Gastrocnemius medialis (tissue), 4 donors: ENCODE data around the gene NBEA. TPM values are rescaled to one million over a fixed set of nuclear protein-coding genes. Genes with fewer than 3 reads are reported as not detected.

Experiments used
- ATAC-seq, 2 donors: fragments of 150-250 bp; one replicate each; pipeline ENCODE4 v1.9.1; 2016
- DNase-seq, 2 donors: peaks; one replicate each; pipeline ENCODE4 v3.0.0-alpha.2; 2019
- H3K27ac ChIP-seq, 4 donors: fragments of 200-600 bp; sonication (generic); 1 replicate in 1 of 4; 2 replicates in 3 of 4; pipeline ENCODE4 v1.5.1; 2016 to 2018; ENCODE audit warnings: mild to moderate bottlenecking in 2 of 4, moderate library complexity in 1 of 4
- H3K27me3 ChIP-seq, 3 donors: fragments of 200-600 bp; sonication (generic) in 2 of 3; 1 replicate in 1 of 3; 2 replicates in 2 of 3; pipeline versions ENCODE4 v1.5.1 to v1.6.0; 2016 to 2019; ENCODE audit warnings: mild to moderate bottlenecking in 1 of 3, moderate library complexity in 1 of 3
- H3K36me3 ChIP-seq, 2 donors: fragments of 200-600 bp; sonication (generic) in 1 of 2; one replicate each; pipeline ENCODE4 v1.5.1; 2017 to 2018
- H3K4me1 ChIP-seq, 2 donors: fragments of 200-600 bp; sonication (generic) in 1 of 2; one replicate each; pipeline ENCODE4 v1.5.1; 2016 to 2017; ENCODE audit warnings: mild to moderate bottlenecking in 2 of 2
- H3K4me3 ChIP-seq, 4 donors: fragments of 200-600 bp; sonication (generic) in 3 of 4; 1 replicate in 1 of 4; 2 replicates in 3 of 4; pipeline ENCODE4 v1.5.1; 2016 to 2019; ENCODE audit warnings: mild to moderate bottlenecking in 2 of 4
- H3K9me3 ChIP-seq, 3 donors: fragments of 200-600 bp; sonication (generic) in 2 of 3; 1 replicate in 1 of 3; 2 replicates in 2 of 3; pipeline ENCODE4 v1.5.1; 2016 to 2019
- POLR2A ChIP-seq, 2 donors: fragments of 450-650 bp; IDR thresholded peaks; one replicate each; pipeline ENCODE4 v1.6.1; 2017; ENCODE audit warnings: antibody characterized with exemption in 2 of 2, mild to moderate bottlenecking in 2 of 2, moderate library complexity in 2 of 2
- in situ Hi-C, 4 donors: fragments of 200-750 bp; cut with MboI; loops; one replicate each; pipeline versions ENCODE4 v1.15.0 to v1.8.0; 2017; ENCODE audit warnings: low sequenced_read_pairs in 4 of 4
- intact Hi-C: fragments of 100-400 bp; cut with DNase I; formaldehyde crosslinking; loops from one replicate; pipeline ENCODE4 v1.15.1; 2023; ENCODE audit warnings: low total_unique reads
- total RNA-seq, 4 donors: library from RNA; depleted of rRNA; stranded (reverse); fragments of >200 nt; gene quantifications; one replicate each; pipeline versions ENCODE4 v1.1.0 to v1.2.3, GENCODE V29; 2016
- TF ChIP-seq, protein P1 (sequence below), 5 experiments: fragments of 450-650 bp in 3 of 5; fragments of 200-600 bp in 2 of 5; sonication (generic) in 2 of 5; IDR thresholded peaks in 4 of 5; conservative IDR thresholded peaks in 1 of 5; 1 replicate in 4 of 5; 2 replicates in 1 of 5; pipeline ENCODE4 v1.5.1; 2016 to 2019; ENCODE audit warnings: antibody characterized with exemption in 5 of 5, mild to moderate bottlenecking in 3 of 5, moderate library complexity in 3 of 5

NBEA gene
- total RNA-seq, 4 donors from 2014 or later = 4.1 to 5.1 (median 4.7) TPM

DNA sequence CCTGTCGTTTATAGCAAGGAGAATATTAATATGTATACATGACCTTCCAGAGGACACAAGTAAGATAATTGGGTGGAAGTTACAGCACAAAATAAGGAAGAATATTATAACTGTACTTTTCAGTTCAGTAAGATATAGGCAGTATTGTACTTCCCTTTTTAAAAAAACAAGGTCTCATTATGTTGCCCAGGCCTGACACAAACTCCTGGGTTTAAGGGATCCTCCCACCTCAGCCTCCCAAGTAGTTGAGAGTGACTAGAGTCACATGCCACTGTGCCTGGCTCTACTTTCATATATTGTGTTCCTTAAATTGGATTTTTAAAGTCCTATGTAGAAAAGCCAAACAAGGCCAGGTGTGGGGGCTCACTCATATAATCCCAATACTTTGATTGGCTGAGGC lies 553.9 kb downstream of the NBEA start:
- no peak for ATAC-seq
- intact Hi-C loops = no loop called here
- no peak for DNase-seq
- Histone ChIP-seq H3K4me3 (no peak overlapping the region), H3K36me3 (no peaks in the 10 kb centered on the region), H3K4me1 (peaks cover 0 to 13% of the 10 kb centered on the region in 2 donors), H3K9me3 (no peaks in the 10 kb centered on the region), H3K27ac (no peak overlapping the region), H3K27me3 (no peaks in the 10 kb centered on the region)
- TF ChIP-seq, protein P1, sequence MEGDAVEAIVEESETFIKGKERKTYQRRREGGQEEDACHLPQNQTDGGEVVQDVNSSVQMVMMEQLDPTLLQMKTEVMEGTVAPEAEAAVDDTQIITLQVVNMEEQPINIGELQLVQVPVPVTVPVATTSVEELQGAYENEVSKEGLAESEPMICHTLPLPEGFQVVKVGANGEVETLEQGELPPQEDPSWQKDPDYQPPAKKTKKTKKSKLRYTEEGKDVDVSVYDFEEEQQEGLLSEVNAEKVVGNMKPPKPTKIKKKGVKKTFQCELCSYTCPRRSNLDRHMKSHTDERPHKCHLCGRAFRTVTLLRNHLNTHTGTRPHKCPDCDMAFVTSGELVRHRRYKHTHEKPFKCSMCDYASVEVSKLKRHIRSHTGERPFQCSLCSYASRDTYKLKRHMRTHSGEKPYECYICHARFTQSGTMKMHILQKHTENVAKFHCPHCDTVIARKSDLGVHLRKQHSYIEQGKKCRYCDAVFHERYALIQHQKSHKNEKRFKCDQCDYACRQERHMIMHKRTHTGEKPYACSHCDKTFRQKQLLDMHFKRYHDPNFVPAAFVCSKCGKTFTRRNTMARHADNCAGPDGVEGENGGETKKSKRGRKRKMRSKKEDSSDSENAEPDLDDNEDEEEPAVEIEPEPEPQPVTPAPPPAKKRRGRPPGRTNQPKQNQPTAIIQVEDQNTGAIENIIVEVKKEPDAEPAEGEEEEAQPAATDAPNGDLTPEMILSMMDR (IDR thresholded peaks at IDR 0.05 in 4 of 5, conservative IDR thresholded peaks at IDR 0.05 in 1 of 5) = no peak
- no peak for TF ChIP-seq POLR2A (IDR thresholded peaks at IDR 0.05)
- in situ Hi-C loops = no loop called here

- H3K36me3 ChIP-seq = no peaks in the 10 kb centered on the region
- peaks cover 0 to 13% of the 10 kb centered on the region in 2 donors for H3K4me1 ChIP-seq
- in situ Hi-C loops = no loop called here
- no peak for TF ChIP-seq POLR2A (IDR thresholded peaks at IDR 0.05)
- TF ChIP-seq, protein P1 (IDR thresholded peaks at IDR 0.05 in 4 of 5, conservative IDR thresholded peaks at IDR 0.05 in 1 of 5) = no peak
- H3K27me3 ChIP-seq = no peaks in the 10 kb centered on the region
- intact Hi-C loops = no loop called here
- DNase-seq = no peak
- ATAC-seq = no peak
- H3K9me3 ChIP-seq = no peaks in the 10 kb centered on the region
- no peak overlapping the region for H3K27ac ChIP-seq
- H3K4me3 ChIP-seq = no peak overlapping the region
These were observed 554.8 kb downstream of the NBEA start for GRCh38 chr13:35496761-35497386.

DNA sequence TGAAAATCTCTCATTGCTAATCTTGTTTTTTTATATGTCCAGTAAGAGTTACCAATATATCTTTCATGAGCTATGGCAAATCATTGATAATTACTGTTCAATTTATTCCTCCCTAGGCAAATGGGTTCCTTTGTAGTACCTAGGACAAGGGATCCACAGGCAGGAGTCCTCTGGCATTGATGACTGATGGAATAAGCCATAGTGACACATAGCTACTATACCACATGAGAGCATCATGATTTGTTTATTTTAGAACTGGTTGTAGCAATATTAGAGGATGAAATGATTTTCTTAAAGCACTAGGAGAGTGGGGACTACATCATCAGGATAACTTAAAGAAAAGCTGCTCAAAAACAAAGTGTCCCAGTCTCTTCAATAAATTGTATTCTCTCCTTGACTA lies 556.2 kb downstream of the NBEA start:
- intact Hi-C loops = no loop called here
- no peak overlapping the region for H3K27ac ChIP-seq
- no peak for TF ChIP-seq POLR2A (IDR thresholded peaks at IDR 0.05)
- TF ChIP-seq, protein P1 (IDR thresholded peaks at IDR 0.05 in 4 of 5, conservative IDR thresholded peaks at IDR 0.05 in 1 of 5) = no peak
- H3K36me3 ChIP-seq = no peaks in the 10 kb centered on the region
- DNase-seq = no peak
- no peaks in the 10 kb centered on the region for H3K9me3 ChIP-seq
- in situ Hi-C loops = no loop called here
- H3K27me3 ChIP-seq = no peaks in the 10 kb centered on the region
- ATAC-seq = no peak
- peaks cover 0 to 17% of the 10 kb centered on the region in 2 donors for H3K4me1 ChIP-seq
- no peak overlapping the region for H3K4me3 ChIP-seq

DNA sequence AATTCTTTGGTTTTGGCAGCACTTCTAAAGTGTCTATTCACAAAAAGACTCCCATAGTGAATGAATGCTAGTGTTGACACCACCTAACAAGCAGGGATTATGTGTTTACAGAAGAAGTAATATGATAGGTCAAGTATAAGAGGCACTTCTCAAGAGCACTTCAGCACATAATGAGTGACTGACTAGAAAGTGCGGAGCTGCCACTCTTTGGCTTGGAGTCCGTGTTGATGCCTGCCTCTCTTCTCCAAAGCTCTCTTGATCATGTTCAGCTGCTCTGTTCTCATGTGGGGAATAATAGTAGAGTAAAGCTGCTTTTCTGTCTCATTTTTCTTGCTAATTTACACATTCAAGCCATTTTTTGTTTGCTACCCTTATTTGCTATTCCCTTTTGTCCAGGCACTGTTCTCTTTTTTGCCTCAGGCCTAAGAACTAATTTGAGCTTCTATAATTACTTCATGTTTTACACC lies 557.2 kb downstream of the NBEA start:
- in situ Hi-C loops = no loop called here
- TF ChIP-seq, protein P1 (IDR thresholded peaks at IDR 0.05 in 4 of 5, conservative IDR thresholded peaks at IDR 0.05 in 1 of 5) = no peak
- no peak for TF ChIP-seq POLR2A (IDR thresholded peaks at IDR 0.05)
- Histone ChIP-seq H3K27me3 (no peaks in the 10 kb centered on the region), H3K4me3 (no peak overlapping the region), H3K36me3 (no peaks in the 10 kb centered on the region), H3K4me1 (peaks cover 0 to 17% of the 10 kb centered on the region in 2 donors), H3K27ac (no peak overlapping the region), H3K9me3 (no peaks in the 10 kb centered on the region)
- ATAC-seq (no peak), DNase-seq (no peak)
- intact Hi-C loops = no loop called here
